ENCODE results near the gene KCND1. TPM values are rescaled to one million over a fixed set of nuclear protein-coding genes. Genes with fewer than 3 reads are reported as not detected.

KCND1 gene
- total RNA-seq, 6 donors from 2014 or later: 0.61 to 3.1 (median 1.2) TPM

GRCh38 chrX:48937054-48937907 is 34.4 kb downstream of the KCND1 start:
- Histone ChIP-seq H3K36me3 (peaks cover 0 to 32% (median 10%) of the 10 kb centered on the region in 4 donors), H3K4me3 (no peak overlapping the region), H3K9me3 (no peaks in the 10 kb centered on the region), H3K4me1 (peaks cover 12 to 41% (median 21%) of the 10 kb centered on the region in 4 donors), H3K27ac (peak overlapping the region; percentile 78 to 85 (median 82)), H3K27me3 (no peaks in the 10 kb centered on the region)
- ATAC-seq (ENCODE audit: low FRiP score in 2 of 2) (peak; percentile 75 to 77), DNase-seq (peak; percentile 75 to 86)
- WGBS, 2 donors: 20 to 24% methylated on average over 1 to 9 of the region's 9 CpGs
- TF ChIP-seq POLR2A (IDR thresholded peaks at IDR 0.05): peak in 1 of 4 donors; percentile 37
- peak in 3 of 6 experiments; percentile 20 to 31 (median 23) for TF ChIP-seq CTCF (IDR thresholded peaks at IDR 0.05)
- peak; percentile 69 to 76 for TF ChIP-seq POLR2AphosphoS5 (IDR thresholded peaks at IDR 0.05)
- peak in 2 of 4 donors; percentile 39 to 87 for TF ChIP-seq EP300 (IDR thresholded peaks at IDR 0.05)

DNA sequence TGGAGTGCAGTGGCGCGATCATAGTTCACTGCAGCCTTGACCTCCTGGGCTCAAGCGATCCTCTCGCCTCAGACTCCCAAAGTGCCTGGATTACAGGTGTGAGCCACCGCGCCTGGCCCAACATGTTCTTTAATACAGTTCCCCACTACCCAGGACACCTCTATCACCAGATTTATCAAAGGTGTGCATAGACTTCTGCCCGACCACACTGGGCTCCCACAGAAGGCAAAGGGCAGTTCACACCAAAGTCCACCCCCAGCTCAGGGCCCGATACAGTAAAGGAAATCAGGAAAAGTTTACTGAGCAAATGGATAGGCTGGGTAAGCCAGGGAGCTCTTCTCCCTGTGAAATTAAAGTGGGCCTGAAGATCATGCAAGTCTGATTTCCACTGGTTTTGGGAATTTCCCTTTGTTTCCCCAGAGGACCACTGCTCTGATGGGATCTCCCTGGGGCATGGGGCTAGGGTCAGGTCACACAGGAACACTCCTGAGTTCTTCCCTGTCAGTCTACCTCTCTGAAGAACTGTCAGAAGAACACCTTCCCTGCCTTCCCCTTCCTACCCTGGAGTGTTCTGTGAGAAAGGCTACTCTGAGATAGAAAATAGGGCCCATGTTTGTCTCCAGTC is 35.1 kb downstream of the KCND1 start:
- Histone ChIP-seq H3K4me3 (no peak overlapping the region), H3K4me1 (peaks cover 12 to 41% (median 17%) of the 10 kb centered on the region in 4 donors), H3K36me3 (peaks cover 0 to 35% (median 12%) of the 10 kb centered on the region in 4 donors), H3K27me3 (no peaks in the 10 kb centered on the region), H3K9me3 (no peaks in the 10 kb centered on the region), H3K27ac (peak overlapping the region; percentile 78 to 85 (median 82))
- ATAC-seq (ENCODE audit: low FRiP score in 2 of 2): no peak
- TF ChIP-seq POLR2AphosphoS5 (IDR thresholded peaks at IDR 0.05) (no peak), POLR2A (IDR thresholded peaks at IDR 0.05) (no peak), CTCF (IDR thresholded peaks at IDR 0.05) (no peak), EP300 (IDR thresholded peaks at IDR 0.05) (no peak)
- DNase-seq: no peak
- WGBS, 2 donors: 91 to 94% methylated on average over 2 to 8 of the region's 8 CpGs

DNA sequence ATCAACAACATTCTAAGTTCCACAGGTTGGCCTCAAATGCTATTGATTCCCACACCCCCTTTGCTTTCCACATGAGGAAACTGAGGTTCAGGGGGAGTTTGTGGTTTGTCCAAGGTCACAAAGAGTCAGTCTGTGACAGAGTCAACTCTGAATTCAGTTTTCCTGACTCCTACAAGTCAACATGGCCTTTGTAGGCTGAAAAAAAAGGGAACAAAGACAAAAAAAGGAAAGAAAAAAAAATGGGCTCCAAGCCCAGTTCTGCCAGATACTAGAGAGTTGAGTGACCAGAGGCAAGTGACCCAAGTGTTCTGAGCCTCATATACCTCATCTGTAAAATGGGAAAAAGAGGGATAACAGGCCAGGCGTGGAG is 36.4 kb downstream of the KCND1 start:
- TF ChIP-seq CTCF (IDR thresholded peaks at IDR 0.05): no peak
- TF ChIP-seq EP300 (IDR thresholded peaks at IDR 0.05): no peak
- no peak for TF ChIP-seq POLR2A (IDR thresholded peaks at IDR 0.05)
- TF ChIP-seq POLR2AphosphoS5 (IDR thresholded peaks at IDR 0.05): no peak
- Histone ChIP-seq H3K27ac (peak overlapping the region in 2 of 4 donors; percentile 2 to 11), H3K4me3 (no peak overlapping the region), H3K27me3 (no peaks in the 10 kb centered on the region), H3K4me1 (peaks cover 12 to 28% (median 16%) of the 10 kb centered on the region in 4 donors), H3K36me3 (peaks cover 0 to 37% (median 13%) of the 10 kb centered on the region in 4 donors), H3K9me3 (no peaks in the 10 kb centered on the region)
- DNase-seq (no peak), ATAC-seq (ENCODE audit: low FRiP score in 2 of 2) (no peak)
- 89 to 100% methylated on average over 1 of the region's 1 CpG for WGBS, 2 donors

DNA sequence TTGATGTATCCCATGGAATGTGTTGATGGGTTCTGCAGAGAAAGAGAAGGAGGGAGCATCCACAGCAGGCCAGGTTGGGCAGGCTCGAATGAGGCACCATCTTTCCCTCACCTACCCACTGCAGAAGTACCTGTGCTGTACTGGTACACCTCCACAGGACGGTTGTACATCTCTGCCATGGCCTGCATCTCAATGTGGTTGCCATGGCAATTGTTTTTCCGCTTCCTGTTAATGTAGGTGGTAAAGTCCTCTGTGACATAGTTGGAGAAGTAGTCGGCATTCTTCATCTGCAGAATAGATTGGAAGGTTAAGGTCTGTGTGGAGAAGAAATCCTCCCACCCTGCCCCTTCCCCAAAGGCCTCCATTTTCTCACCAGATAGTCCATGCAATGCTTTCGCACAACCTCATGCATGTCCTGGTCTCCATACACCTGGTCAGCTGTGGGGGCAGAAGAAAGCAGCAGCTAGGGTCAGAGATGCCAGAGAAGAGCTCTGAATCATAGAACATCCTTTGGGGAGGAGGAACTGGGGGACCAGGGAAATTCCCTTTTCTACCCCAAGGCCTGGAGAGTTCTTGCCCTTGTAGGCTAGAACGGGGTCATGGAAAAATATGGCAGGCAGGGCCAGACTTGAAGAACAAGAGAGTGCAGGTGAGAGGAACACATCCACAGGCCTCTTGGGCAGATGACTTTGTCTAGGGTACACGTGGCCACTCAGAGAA is 36.9 kb downstream of the KCND1 start:
- 69 to 71% methylated on average over 1 to 7 of the region's 7 CpGs for WGBS, 2 donors

More for the DNA sequence above, 36.9 kb downstream of the KCND1 start:
- peaks cover 12 to 27% (median 16%) of the 10 kb centered on the region in 4 donors for H3K4me1 ChIP-seq
- H3K4me3 ChIP-seq: no peak overlapping the region
- no peaks in the 10 kb centered on the region for H3K9me3 ChIP-seq
- H3K36me3 ChIP-seq: peaks cover 0 to 40% (median 13%) of the 10 kb centered on the region in 4 donors
- no peak for ATAC-seq (ENCODE audit: low FRiP score in 2 of 2)
- no peaks in the 10 kb centered on the region for H3K27me3 ChIP-seq
- TF ChIP-seq POLR2A (IDR thresholded peaks at IDR 0.05) (no peak), POLR2AphosphoS5 (IDR thresholded peaks at IDR 0.05) (no peak)
- DNase-seq: no peak
- H3K27ac ChIP-seq: peak overlapping the region in 2 of 4 donors; percentile 2 to 11
